GM12865 (cell line): ENCODE measurements around the gene GLT1D1.
A peak's percentile ranks its signal among the peaks of the same experiment; 100 is the strongest.

Experiments
- DNase-seq: peaks from one replicate; pipeline ENCODE4 v3.0.0; 2010; ENCODE audit warnings: low read depth
- H3K4me3 ChIP-seq: 2 replicates; pipeline ENCODE4 v1.5.1; 2011; ENCODE audit warnings: mild to moderate bottlenecking, low read depth, low read length, control low read depth
- CTCF ChIP-seq: IDR thresholded peaks from 2 replicates; pipeline ENCODE4 v1.5.1; 2011; ENCODE audit warnings: low read length, control low read depth, low read depth, inconsistent platforms; ENCODE audit not compliant: insufficient read depth; ENCODE audit errors: missing control alignments

The GLT1D1 gene

DNA sequence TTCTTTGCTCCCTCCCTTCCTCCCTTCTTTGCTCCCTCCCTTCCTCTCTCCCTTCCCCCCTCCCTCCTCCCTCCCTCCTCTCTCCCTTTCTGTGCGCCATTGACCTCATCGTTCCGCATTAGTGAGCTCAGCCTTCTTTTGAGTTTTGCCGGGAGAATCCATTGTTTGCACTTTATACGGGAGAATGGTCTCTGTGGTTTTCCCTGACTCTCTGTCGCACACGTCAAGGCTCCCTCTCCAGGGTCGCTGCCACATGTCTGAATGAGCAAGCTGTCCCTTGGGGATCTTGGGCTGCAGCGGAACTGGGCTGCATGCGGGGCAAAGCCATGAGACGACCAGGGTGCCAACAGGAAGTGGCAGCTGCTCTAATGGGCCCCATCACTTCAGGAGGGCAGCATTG, 118.5 kb downstream of the GLT1D1 start:
- no peak overlapping the region for H3K4me3 ChIP-seq
- no peak for TF ChIP-seq CTCF
- DNase-seq: peak; percentile 25

- TF ChIP-seq CTCF: no peak
- no peak overlapping the region for H3K4me3 ChIP-seq
- DNase-seq: no peak
Measured at GRCh38 chr12:128973883-128974681, 120.8 kb downstream of the GLT1D1 start.

- no peak overlapping the region for H3K4me3 ChIP-seq
- TF ChIP-seq CTCF: no peak
- DNase-seq: no peak
Measured at GRCh38 chr12:128974881-128975280, 121.6 kb downstream of the GLT1D1 start.

DNA sequence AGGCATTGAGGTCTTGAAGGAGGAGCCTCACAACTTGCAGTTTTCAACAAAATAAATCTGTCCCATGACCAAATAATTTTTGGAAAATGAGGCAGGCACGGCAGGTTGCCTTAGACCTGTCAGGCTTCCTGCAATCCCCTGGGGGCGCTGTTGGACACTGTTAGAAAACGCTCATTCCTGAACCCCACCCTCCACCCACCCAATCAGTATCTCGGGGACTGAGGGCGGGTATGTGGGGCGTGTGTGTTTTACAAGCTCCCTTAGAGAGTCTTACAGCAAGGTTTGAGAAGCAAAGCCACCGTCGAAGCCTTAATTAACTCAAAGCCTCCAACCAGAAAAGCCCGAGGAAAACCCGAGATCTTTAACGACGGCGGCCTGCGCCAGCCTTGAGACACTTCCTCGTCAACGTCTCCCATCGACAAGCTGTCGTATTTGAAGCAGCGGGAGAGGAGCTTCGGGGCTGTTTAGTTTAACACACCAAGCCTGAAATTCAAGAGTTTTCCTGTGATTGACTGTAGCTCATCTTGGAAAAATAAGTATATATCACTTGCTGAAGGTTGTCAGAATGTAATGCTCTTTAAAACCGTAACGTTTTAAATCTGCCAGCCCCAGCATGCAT, 123.0 kb downstream of the GLT1D1 start:
- no peak overlapping the region for H3K4me3 ChIP-seq
- DNase-seq: peak; percentile 32
- TF ChIP-seq CTCF: peak; percentile 21

GRCh38 chr12:128977441-128977840, 124.2 kb downstream of the GLT1D1 start:
- no peak for DNase-seq
- H3K4me3 ChIP-seq: no peak overlapping the region
- TF ChIP-seq CTCF: no peak

DNA sequence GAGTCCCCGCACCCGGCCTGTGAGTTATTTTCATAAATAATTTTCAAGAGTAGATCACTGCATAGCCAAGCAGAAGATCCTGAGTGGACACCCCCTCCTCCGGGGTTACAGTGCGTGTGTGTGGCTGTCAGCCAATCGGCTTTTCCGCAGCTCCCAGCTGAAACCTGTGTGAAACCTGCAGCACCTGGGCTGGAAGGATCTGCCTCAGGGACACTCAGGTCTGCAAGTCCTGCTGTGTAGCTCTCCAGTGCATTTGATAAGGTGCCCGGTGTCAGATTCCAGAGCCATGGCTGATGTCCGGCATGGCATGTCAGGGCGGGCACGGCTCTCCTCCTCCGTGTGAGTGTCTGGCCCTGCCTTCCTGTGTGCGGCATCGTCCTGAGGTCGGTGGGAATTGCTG, 124.8 kb downstream of the GLT1D1 start:
- no peak for TF ChIP-seq CTCF
- no peak for DNase-seq
- H3K4me3 ChIP-seq: no peak overlapping the region

DNA sequence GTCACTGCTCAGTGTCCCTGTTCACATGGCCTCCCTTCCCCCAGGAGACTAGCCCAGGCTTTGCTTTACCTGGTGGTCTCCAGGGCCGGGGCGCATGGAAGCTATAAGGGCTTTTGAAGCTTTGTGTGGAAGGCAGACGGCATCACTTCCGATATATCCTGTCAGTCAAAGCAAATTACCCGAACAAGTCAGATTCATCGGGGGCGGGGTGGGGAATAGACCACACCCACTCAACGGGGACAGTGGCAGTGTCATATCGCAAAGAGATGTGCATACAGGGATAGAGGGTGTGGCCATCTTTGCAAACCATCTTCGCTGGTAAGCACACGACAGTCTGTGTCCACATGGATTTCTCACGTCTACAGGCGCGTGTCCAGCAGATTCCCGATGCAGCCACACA, 127.3 kb downstream of the GLT1D1 start:
- H3K4me3 ChIP-seq: no peak overlapping the region
- TF ChIP-seq CTCF: no peak
- DNase-seq: no peak
